AG04449 (cell line): Measurements from ENCODE around the gene MAD2L2.

Source experiments
- CTCF ChIA-PET: fragments of 350-600 bp; formaldehyde crosslinking; extraction: SDS; loops from one replicate; lab custom pipeline; 2021; ENCODE audit warnings: antibody characterized with exemption; lab: Yijun Ruan, JAX
- POLR2A ChIA-PET: fragments of 400-600, 350-600 bp; formaldehyde crosslinking; extraction: SDS; loops from one replicate; lab custom pipeline; 2020; ENCODE audit warnings: antibody characterized with exemption, inconsistent platforms; lab: Yijun Ruan, JAX
- DNase-seq: peaks from one replicate; pipeline ENCODE4 v3.0.0-alpha.2; 2010; ENCODE audit warnings: low read depth, low spot score
- H3K4me3 ChIP-seq: 2 replicates; pipeline ENCODE4 v1.5.1; 2011; ENCODE audit warnings: low read depth, mild to moderate bottlenecking, control low read depth, low read length
- CTCF ChIP-seq: IDR thresholded peaks from one replicate; pipeline ENCODE4 v1.5.1; 2011; ENCODE audit warnings: mild to moderate bottlenecking, moderate library complexity, low read length, control low read depth, inconsistent platforms; ENCODE audit not compliant: insufficient read depth; ENCODE audit errors: missing control alignments

The MAD2L2 gene

GRCh38 chr1:11704194-11704529 lies 23.2 kb upstream of the MAD2L2 start:
- POLR2A ChIA-PET: no interaction called here
- TF ChIP-seq CTCF: no peak
- no peak overlapping the region for H3K4me3 ChIP-seq
- CTCF ChIA-PET: interaction anchor here (10.2 kb wide), 1 partner anchor 17 kb away, joined by 95 read pairs; no protein-coding TSS in a partner anchor
- no peak for DNase-seq

- CTCF ChIA-PET: interaction anchor here (10.2 kb wide), 1 partner anchor 18 kb away, joined by 95 read pairs; no protein-coding TSS in a partner anchor
- TF ChIP-seq CTCF: no peak
- H3K4me3 ChIP-seq: no peak overlapping the region
- POLR2A ChIA-PET: no interaction called here
- no peak for DNase-seq
These were observed 22.6 kb upstream of the MAD2L2 start for GRCh38 chr1:11703357-11704193.

GRCh38 chr1:11701981-11702803 lies 21.2 kb upstream of the MAD2L2 start:
- no peak overlapping the region for H3K4me3 ChIP-seq
- CTCF ChIA-PET: interaction anchor here (1.8 to 1.9 kb wide), 2 partner anchors 9 to 18 kb away, joined by 7 to 8 read pairs; no protein-coding TSS in a partner anchor
- no peak for DNase-seq
- TF ChIP-seq CTCF: no peak
- POLR2A ChIA-PET: interaction anchor here (0.6 kb wide), 1 partner anchor 278 kb away, joined by 3 read pairs; no protein-coding TSS in a partner anchor

DNA sequence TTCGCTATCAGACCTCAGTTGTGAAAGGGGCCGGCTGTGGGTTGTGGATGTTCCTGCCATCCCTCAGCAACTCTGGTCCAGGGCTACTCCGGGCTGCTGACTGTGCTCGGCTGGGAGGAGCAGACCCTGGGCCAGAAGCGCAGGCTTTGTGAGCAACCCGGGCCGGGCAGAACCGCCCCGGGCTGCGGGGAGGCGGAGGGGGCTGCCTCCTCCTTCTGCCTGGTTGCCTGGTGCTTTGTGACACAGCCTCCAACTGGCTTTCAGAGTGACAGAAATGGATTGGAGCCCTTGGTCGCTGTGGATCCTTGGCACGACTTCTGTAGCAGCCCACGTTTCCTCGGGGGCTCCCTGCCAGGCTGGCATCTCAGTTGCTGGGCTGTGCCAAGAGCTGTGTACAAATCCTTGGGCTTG lies 20.6 kb upstream of the MAD2L2 start:
- no peak for TF ChIP-seq CTCF
- POLR2A ChIA-PET: interaction anchor here (0.6 kb wide), 1 partner anchor 278 kb away, joined by 3 read pairs; no protein-coding TSS in a partner anchor
- CTCF ChIA-PET: interaction anchor here (1.2 to 1.9 kb wide), 4 partner anchors 10 to 37 kb away, joined by 3 to 8 read pairs (median 6); partner anchors contain the start of gene FBXO6
- no peak overlapping the region for H3K4me3 ChIP-seq
- no peak for DNase-seq

DNA sequence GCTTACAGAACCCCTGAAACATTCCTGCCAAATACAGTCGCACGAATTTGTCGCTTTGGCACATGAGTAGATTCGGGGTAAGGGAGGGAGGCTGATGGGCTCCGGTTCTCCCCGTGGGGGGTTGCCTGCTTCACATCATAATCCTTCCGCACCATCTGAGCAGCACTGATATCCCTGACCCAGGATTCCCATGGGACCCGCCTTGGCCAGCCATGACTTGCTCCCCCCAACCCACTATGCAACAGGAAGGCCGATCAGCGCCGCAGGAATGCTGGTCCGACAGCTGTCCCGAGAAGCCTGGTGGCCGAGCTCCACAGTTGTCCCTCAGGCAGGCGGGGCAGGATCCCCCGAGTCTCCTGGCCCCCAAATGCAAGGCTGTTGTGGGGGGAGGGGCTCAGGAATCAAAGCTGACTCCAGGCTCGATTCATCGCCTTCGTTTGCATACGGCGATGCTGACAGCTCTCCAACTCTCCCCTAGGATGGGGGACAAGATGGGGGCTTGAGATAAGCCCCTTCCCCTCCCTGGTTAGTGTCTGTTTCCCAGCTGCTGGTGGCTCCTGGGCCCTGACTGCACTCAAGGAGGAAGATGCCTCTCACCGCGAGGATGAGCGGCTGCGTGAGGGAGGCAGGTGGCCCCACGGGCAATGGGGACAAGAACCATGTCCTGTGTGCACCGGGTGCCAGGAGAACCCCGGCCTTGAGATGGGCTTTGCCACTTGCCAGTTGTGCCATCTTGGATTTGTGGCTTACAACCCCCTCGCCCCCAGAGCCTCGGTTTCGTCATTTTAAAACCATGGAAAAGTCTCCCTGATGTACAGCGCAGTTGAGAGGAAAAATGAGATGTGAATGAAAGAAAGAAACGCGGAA lies 19.9 kb upstream of the MAD2L2 start:
- no peak for DNase-seq
- CTCF ChIA-PET: interaction anchor here (1.2 to 1.9 kb wide), 4 partner anchors 11 to 36 kb away, joined by 3 to 8 read pairs (median 6); partner anchors contain the start of gene FBXO6
- H3K4me3 ChIP-seq: no peak overlapping the region
- POLR2A ChIA-PET: interaction anchor here (0.6 kb wide), 1 partner anchor 277 kb away, joined by 3 read pairs; no protein-coding TSS in a partner anchor
- no peak for TF ChIP-seq CTCF
